ENCODE results near the gene RBFOX1. TPM values are rescaled to one million over a fixed set of nuclear protein-coding genes. Genes with fewer than 3 reads are reported as not detected.
A peak's percentile ranks its signal among the peaks of the same experiment; 100 is the strongest.

Gene RBFOX1
- total RNA-seq, 8 experiments from 2014 or later = 1.4 to 77.7 (median 41.3) TPM; not detected in 2

DNA sequence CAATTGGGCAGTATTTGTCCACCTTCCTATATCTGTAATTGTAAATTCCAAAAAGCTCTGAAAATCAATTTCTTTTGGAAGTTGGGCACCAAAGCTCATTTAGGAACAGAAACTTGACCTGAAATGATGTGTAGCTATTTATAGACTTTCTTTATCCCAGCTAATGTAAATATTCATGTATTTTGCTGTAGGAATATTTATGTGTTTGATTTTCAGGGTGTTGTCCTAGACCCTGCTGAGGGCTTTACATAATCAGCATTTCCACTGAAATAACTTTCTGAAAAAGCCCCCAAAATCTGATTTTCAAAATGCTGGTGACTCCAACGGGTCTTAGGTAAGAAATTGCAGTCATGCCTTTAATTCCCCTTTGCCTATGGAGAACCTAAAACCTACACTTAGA, 4.1 kb downstream of the RBFOX1 start:
- Histone ChIP-seq H3K4me3 (no peak overlapping the region), H3K4me1 (replicated peaks in 1 of 2) (peaks cover 0 to 56% of the 10 kb centered on the region in 2 donors), H3K27ac (no peak overlapping the region)
- ATAC-seq (replicated peaks in 6 of 8) = peak in 1 of 8 experiments; percentile 94
- in situ Hi-C loops (cut with MboI; ENCODE audit: low pct_unique_long_range_greater_than_20kb in 2 of 9, low sequenced_read_pairs in 9 of 9, unreplicated experiment in 9 of 9) = no loop called here
- 0 to 60% (median 36%) methylated on average over 1 of the region's 1 CpG; no CpG with 5 or more reads in 3 of the 10 experiments for WGBS, 10 experiments

DNA sequence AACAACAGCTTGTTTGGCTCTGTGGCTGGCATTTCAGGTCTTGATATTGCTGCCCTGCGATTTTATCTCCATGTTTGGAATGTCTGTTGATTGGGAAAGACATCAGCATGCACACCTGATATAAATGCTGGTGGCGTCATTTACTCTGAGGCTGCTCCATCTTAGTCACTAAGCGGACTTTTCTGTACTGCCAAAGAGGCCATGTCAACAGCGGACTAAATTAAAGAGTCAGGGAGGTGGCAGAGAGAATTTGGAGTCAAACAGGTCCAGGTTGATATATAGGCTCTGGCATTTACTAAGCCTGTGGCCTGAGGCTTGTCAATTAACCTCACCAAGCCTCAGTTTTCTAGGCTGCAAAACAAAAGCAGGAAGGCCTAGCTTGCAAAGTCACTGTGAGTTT, 6.2 kb downstream of the RBFOX1 start:
- H3K4me1 ChIP-seq (replicated peaks in 1 of 2) = peaks cover 0 to 37% of the 10 kb centered on the region in 2 donors
- no peak for ATAC-seq (replicated peaks in 6 of 8)
- in situ Hi-C loops (cut with MboI; ENCODE audit: low pct_unique_long_range_greater_than_20kb in 2 of 9, low sequenced_read_pairs in 9 of 9, unreplicated experiment in 9 of 9) = no loop called here
- no peak overlapping the region for H3K4me3 ChIP-seq
- no peak overlapping the region for H3K27ac ChIP-seq
- WGBS, 10 experiments = 16 to 100% (median 66%) methylated on average over 2 to 4 of the region's 4 CpGs; no CpG with 5 or more reads in 3 of the 10 experiments

DNA sequence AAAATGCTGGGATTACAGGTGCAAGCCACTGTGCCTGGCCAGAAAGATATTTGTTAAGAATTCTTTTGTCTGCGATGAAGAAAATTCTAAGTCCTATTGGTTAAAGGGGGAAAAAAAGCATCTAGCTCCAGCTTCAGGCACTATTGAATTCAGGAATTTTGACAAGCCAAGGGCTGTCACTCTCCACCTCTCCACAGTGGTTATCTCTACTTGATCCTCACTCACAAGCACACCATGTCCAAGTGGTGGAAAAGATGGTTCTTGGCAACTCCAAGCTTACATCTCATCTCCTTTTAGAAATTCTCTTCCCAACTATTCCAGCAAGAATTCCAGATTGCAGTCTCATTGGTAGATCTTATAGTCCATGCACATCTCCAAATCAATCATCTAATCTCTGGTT, 7.1 kb downstream of the RBFOX1 start:
- 0 to 100% (median 80%) methylated on average over 1 of the region's 1 CpG; no CpG with 5 or more reads in 5 of the 10 experiments for WGBS, 10 experiments
- peaks cover 0 to 29% of the 10 kb centered on the region in 2 donors for H3K4me1 ChIP-seq (replicated peaks in 1 of 2)
- in situ Hi-C loops (cut with MboI; ENCODE audit: low pct_unique_long_range_greater_than_20kb in 2 of 9, low sequenced_read_pairs in 9 of 9, unreplicated experiment in 9 of 9) = no loop called here
- H3K27ac ChIP-seq = no peak overlapping the region
- H3K4me3 ChIP-seq = no peak overlapping the region
- no peak for ATAC-seq (replicated peaks in 6 of 8)

DNA sequence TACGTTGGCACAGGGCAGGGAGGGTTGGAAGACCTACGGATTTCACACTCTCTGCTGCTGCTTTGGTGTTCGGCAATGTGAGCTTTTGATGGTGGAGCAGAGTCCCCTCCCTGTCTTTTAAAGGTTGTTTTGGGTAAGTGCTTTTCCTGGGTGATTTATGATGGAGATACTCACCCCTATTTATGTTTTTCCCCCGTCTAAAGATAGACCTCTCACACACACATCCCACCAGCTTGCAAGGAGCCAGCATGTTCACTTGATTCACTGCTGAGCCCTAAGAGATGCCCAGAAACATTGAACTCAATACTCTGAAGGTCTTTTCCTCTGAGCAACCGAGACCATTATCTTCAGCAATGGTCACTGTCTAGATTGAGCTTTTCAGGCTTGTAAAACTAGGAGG, 8.3 kb downstream of the RBFOX1 start:
- no peak for ATAC-seq (replicated peaks in 6 of 8)
- no peak overlapping the region for H3K4me3 ChIP-seq
- H3K4me1 ChIP-seq (replicated peaks in 1 of 2) = peaks cover 0 to 20% of the 10 kb centered on the region in 2 donors
- 14 to 90% (median 55%) methylated on average over 1 to 3 of the region's 5 CpGs; no CpG with 5 or more reads in 2 of the 10 experiments for WGBS, 10 experiments
- in situ Hi-C loops (cut with MboI; ENCODE audit: low pct_unique_long_range_greater_than_20kb in 2 of 9, low sequenced_read_pairs in 9 of 9, unreplicated experiment in 9 of 9) = no loop called here
- H3K27ac ChIP-seq = no peak overlapping the region

DNA sequence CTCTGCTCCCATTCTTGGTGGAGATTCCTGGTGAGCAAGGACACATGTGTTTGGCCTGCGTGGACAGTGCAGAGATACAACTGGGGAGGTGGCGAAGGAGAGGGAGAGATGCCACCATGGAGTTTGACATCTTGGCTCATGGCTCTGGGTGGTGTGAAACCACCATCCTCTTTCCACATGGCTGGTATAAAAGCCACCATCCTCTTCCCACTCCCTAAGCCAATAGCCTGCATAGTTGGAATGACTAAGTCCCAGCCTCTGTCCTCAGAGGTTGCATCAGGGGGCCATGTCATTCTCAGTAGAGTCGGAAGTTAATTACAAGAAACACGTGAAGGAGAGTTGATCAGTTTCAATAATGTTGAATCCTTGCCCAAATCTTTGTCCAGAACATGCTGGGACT, 10.0 kb downstream of the RBFOX1 start:
- no peak overlapping the region for H3K27ac ChIP-seq
- peaks cover 0 to 18% of the 10 kb centered on the region in 2 donors for H3K4me1 ChIP-seq (replicated peaks in 1 of 2)
- 0 to 100% (median 38%) methylated on average over 1 to 3 of the region's 4 CpGs; no CpG with 5 or more reads in 5 of the 10 experiments for WGBS, 10 experiments
- in situ Hi-C loops (cut with MboI; ENCODE audit: low pct_unique_long_range_greater_than_20kb in 2 of 9, low sequenced_read_pairs in 9 of 9, unreplicated experiment in 9 of 9) = no loop called here
- H3K4me3 ChIP-seq = no peak overlapping the region
- ATAC-seq (replicated peaks in 6 of 8) = no peak

DNA sequence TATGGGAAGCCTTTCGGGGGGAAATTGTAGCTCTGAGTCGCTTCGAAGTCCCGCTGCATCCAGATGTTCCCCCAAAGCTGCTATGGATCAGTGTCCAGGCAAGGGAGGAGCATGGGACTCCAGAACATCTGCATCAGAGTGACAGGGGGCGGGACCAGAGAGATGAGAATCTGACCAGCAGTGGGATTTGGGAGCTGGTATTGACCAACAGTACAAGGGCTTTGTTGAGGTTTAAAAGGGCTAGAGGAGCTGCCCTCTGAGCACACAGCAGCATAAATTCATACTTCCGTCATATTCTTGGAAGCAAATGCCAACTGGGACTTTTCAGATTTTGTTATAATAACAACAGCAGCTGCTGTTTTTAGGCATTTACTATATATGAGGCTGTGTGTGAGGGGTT, 10.6 kb downstream of the RBFOX1 start:
- no peak overlapping the region for H3K4me3 ChIP-seq
- in situ Hi-C loops (cut with MboI; ENCODE audit: low pct_unique_long_range_greater_than_20kb in 2 of 9, low sequenced_read_pairs in 9 of 9, unreplicated experiment in 9 of 9) = no loop called here
- no peak for ATAC-seq (replicated peaks in 6 of 8)
- 0 to 90% (median 86%) methylated on average over 1 to 6 of the region's 6 CpGs; no CpG with 5 or more reads in 4 of the 10 experiments for WGBS, 10 experiments
- H3K4me1 ChIP-seq (replicated peaks in 1 of 2) = peaks cover 0 to 18% of the 10 kb centered on the region in 2 donors
- no peak overlapping the region for H3K27ac ChIP-seq

DNA sequence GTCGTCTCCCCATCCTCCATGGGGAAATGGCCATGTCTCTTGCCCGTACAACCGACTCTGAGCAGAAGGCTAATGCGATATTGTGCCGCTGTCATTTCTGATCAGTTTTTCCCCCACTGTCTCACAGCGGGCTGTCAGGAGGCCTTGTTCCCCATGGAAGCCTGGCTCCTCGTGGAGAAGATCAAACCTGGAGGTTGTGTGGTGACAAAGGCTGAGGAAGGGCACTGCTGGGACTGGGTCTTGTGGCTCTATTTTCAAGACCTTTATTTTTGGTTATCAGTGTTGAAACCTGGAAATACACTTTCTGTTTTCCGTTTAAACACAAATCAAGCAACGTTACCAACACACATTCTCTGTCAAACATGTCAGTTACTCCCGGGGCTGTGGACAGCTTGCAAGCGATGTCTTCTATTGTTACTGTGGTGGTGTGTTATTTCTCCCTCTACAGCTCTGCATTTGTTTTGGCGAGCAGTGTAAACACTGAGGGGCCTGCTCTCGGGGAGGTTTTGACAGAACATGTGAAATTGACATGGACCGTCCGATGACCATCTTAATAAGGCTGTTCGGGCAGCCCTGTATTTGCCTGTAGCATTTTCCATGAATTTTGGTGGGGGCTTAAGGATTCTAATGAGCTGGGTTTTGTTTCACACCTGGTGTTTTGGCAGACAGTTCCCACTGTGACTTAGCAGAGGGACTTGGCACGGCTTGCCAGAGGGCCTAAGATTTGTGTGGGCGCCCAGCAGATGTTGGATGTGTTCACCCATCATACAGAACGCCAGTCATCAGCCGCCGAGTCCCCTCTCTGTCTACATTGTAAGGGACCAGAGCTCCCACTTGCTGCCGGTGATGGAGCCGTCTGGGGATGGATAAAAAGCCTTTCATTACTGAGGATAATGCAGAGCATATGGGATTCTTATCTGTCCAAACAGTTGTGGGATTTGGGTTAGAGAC, 12.5 kb downstream of the RBFOX1 start:
- in situ Hi-C loops (cut with MboI; ENCODE audit: low pct_unique_long_range_greater_than_20kb in 2 of 9, low sequenced_read_pairs in 9 of 9, unreplicated experiment in 9 of 9) = no loop called here
- WGBS, 10 experiments = 13 to 88% (median 51%) methylated on average over 2 to 15 of the region's 23 CpGs; no CpG with 5 or more reads in 2 of the 10 experiments
- no peak overlapping the region for H3K27ac ChIP-seq
- no peak for ATAC-seq (replicated peaks in 6 of 8)
- H3K4me1 ChIP-seq (replicated peaks in 1 of 2) = peaks cover 0 to 18% of the 10 kb centered on the region in 2 donors
- H3K4me3 ChIP-seq = no peak overlapping the region

DNA sequence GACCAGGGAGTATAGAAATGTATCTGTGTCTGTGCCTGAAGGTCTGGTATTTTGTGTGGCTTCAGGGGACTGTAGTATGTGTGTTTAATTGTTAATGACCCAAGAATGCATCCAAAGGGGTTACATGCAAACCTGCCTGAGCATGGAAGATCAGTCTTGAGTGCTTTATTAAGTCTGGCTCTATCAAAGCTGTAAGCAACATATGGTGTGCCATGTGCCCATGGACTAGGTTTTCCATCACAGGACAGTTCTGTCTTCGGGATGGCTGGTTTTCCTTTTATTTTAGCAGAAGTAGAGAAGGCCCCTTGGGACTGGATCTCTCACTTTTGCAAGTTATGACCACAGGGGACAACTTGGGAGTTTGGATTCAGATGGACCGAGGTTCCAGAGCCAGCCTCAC, 18.2 kb downstream of the RBFOX1 start:
- H3K27ac ChIP-seq = no peak overlapping the region
- no peak overlapping the region for H3K4me3 ChIP-seq
- in situ Hi-C loops (cut with MboI; ENCODE audit: low pct_unique_long_range_greater_than_20kb in 2 of 9, low sequenced_read_pairs in 9 of 9, unreplicated experiment in 9 of 9) = no loop called here
- no peak for ATAC-seq (replicated peaks in 6 of 8)
- peaks cover 0 to 26% of the 10 kb centered on the region in 2 donors for H3K4me1 ChIP-seq (replicated peaks in 1 of 2)
- WGBS, 10 experiments = 14 to 100% (median 40%) methylated on average over 1 to 2 of the region's 2 CpGs; no CpG with 5 or more reads in 2 of the 10 experiments

DNA sequence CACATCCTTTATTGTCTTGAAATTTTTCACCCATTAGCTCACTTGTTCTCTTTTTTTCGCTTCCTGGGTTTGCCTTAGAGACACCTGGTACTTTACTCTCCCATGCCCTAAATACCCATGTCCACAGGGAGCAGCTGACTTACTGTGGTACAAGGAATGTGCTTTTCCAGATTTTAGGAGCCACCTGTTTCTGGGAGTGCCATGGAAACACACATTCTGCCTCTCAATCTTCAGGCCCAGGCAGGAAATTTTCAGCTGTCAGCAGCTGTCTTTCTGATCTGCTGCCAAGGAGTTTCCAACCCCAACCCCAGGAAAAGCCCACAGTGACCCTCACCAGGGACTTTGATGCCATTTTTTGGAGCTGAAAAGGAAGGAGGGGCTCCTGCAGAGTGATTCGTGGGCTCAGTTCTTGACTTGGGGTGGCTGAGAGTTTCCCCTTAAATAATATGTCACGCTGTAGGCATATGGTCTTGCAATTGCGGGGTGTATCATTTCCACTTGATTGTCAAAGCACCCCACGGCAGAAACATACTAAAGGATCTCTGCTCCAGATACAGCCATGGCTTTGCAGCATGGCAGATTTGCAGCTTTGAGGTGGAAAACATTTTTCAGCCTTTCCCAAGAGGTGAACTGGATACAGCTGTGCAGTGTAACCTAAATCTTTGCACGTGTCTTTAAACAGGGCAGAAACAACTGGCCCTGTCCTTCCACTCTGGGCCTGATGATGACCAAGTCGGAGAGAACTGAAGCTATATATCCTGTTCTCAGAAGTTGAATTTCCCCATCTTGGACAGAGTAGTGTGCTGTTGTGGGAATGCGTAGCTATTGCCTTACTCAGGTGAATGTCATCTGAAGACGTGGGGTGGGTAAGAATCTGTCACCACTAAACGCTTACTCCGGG, 19.2 kb downstream of the RBFOX1 start:
- ATAC-seq (replicated peaks in 6 of 8) = no peak
- Histone ChIP-seq H3K4me3 (no peak overlapping the region), H3K27ac (no peak overlapping the region), H3K4me1 (replicated peaks in 1 of 2) (peaks cover 0 to 36% of the 10 kb centered on the region in 2 donors)
- WGBS, 10 experiments = 0 to 100% (median 31%) methylated on average over 1 to 11 of the region's 11 CpGs
- in situ Hi-C loops (cut with MboI; ENCODE audit: low pct_unique_long_range_greater_than_20kb in 2 of 9, low sequenced_read_pairs in 9 of 9, unreplicated experiment in 9 of 9) = no loop called here

DNA sequence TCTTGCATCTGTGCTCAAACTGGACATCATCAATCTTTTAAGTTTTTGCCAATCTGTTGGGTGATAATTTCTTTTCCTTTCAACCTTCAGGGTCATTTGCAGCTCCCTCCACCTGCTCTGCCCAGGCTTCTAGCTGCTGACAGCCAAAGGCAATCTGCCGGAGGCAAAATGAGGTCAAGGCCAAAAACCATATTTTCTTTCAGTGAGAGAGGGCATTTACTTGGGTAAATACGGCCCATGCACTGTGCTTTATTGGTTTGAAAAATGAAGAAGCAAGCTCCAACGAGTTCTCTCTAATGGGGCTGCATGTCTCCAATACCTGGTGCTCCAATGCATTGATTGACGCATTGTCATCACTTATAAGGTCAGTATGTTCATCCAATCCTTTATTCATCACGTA, 23.1 kb downstream of the RBFOX1 start:
- no peak for ATAC-seq (replicated peaks in 6 of 8)
- Histone ChIP-seq H3K4me1 (replicated peaks in 1 of 2) (peaks cover 0 to 41% of the 10 kb centered on the region in 2 donors), H3K27ac (no peak overlapping the region), H3K4me3 (no peak overlapping the region)
- in situ Hi-C loops (cut with MboI; ENCODE audit: low pct_unique_long_range_greater_than_20kb in 2 of 9, low sequenced_read_pairs in 9 of 9, unreplicated experiment in 9 of 9) = no loop called here
- 0 to 60% (median 50%) methylated on average over 1 to 5 of the region's 5 CpGs; no CpG with 5 or more reads in 1 of the 10 experiments for WGBS, 10 experiments

DNA sequence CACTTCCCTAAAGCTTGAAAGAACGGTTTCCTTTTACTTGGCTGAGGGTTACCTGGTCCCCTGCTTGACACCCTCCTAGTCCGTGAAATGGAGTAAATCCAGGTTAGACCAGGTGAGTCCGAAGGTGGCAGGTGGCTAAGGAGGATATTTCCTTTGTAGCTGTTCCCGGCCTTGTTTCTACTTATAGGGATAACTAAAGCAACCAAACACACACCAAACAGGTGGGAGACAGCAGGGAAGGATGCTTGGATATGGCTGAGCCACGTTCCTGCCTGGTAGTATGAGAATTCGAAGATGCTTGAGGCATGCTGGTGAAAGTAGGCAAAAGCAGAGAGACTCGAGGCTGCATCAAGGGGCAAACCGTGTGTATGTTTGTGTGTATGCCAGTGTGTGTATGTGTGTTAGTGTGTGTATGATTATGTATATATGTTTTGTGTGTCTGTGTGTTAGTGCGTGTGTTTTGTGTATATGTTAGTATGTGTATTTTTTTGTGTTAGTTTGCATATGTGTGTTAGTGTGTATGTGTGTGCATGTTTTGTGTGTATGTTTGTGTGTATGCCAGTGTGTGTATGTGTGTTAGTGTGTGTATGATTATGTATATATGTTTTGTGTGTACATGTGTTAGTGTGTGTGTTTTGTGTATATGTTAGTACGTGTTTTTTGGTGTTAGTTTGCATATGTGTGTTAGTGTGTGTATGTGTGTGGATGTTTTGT, 28.9 kb downstream of the RBFOX1 start:
- Histone ChIP-seq H3K4me3 (no peak overlapping the region), H3K4me1 (replicated peaks in 1 of 2) (peaks cover 0 to 47% of the 10 kb centered on the region in 2 donors), H3K27ac (no peak overlapping the region)
- no peak for ATAC-seq (replicated peaks in 6 of 8)
- in situ Hi-C loops (cut with MboI; ENCODE audit: low pct_unique_long_range_greater_than_20kb in 2 of 9, low sequenced_read_pairs in 9 of 9, unreplicated experiment in 9 of 9) = no loop called here
- 23 to 100% (median 78%) methylated on average over 1 to 7 of the region's 10 CpGs; no CpG with 5 or more reads in 2 of the 10 experiments for WGBS, 10 experiments

DNA sequence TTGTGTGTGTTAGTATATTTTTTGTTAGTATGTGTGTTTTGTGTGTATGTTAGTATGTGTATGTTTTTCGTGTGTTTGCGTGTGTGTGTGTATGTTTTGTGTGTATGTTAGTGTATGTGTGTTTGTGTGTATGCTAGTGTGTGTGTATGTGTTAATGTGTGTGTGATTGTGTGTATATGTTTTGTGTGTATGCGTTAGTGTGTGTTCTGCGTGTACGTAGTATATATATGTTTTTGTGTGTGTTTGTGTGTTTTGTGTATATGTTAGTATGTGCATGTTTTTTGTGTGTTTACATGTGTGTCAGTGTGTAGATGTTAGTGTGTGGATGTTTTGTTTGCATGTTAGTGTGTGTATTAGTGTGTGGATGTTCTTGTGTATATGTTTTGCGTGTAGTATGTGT, 29.6 kb downstream of the RBFOX1 start:
- ATAC-seq (replicated peaks in 6 of 8) = no peak
- WGBS, 10 experiments = 25 to 100% (median 86%) methylated on average over 1 to 6 of the region's 6 CpGs; no CpG with 5 or more reads in 1 of the 10 experiments
- in situ Hi-C loops (cut with MboI; ENCODE audit: low pct_unique_long_range_greater_than_20kb in 2 of 9, low sequenced_read_pairs in 9 of 9, unreplicated experiment in 9 of 9) = no loop called here
- Histone ChIP-seq H3K27ac (no peak overlapping the region), H3K4me3 (no peak overlapping the region), H3K4me1 (replicated peaks in 1 of 2) (peaks cover 4 to 51% of the 10 kb centered on the region in 2 donors)
